Parathyroid adenoma (tissue), 2 donors: ENCODE measurements around the gene FLT1.

ENCODE experiments used
- H2AFZ ChIP-seq: fragments of 300-600 bp; sonication (generic); one replicate; pipeline ENCODE4 v1.7.0; 2017; ENCODE audit warnings: antibody characterized with exemption, mild to moderate bottlenecking
- H3K27ac ChIP-seq: fragments of 300-600 bp; sonication (generic); one replicate; pipeline ENCODE4 v1.7.0; 2017
- H3K27me3 ChIP-seq: fragments of 300-600 bp; sonication (generic); one replicate; pipeline ENCODE4 v1.7.0; 2017; ENCODE audit warnings: low read length; ENCODE audit not compliant: control insufficient read depth, insufficient read depth
- H3K36me3 ChIP-seq: fragments of 300-600 bp; sonication (generic); one replicate; pipeline ENCODE4 v1.7.0; 2017; ENCODE audit warnings: low read length; ENCODE audit not compliant: control insufficient read depth, insufficient read depth
- H3K4me1 ChIP-seq: fragments of 300-600 bp; sonication (generic); one replicate; pipeline ENCODE4 v1.7.0; 2017; ENCODE audit warnings: control low read depth
- H3K4me2 ChIP-seq: fragments of 300-600 bp; sonication (generic); one replicate; pipeline ENCODE4 v1.7.0; 2017; ENCODE audit warnings: low read length
- H3K4me3 ChIP-seq: fragments of 300-600 bp; sonication (generic); one replicate; pipeline ENCODE4 v1.7.0; 2017; ENCODE audit warnings: low read depth, low read length
- H3K79me2 ChIP-seq: fragments of 300-600 bp; sonication (generic); one replicate; pipeline ENCODE4 v1.7.0; 2017; ENCODE audit warnings: control low read depth
- H3K9ac ChIP-seq: fragments of 300-600 bp; sonication (generic); one replicate; pipeline ENCODE4 v1.7.0; 2017; ENCODE audit warnings: mild to moderate bottlenecking
- H3K9me3 ChIP-seq: fragments of 300-600 bp; sonication (generic); one replicate; pipeline ENCODE4 v1.7.0; 2017; ENCODE audit warnings: low read length; ENCODE audit not compliant: control insufficient read depth
- CTCF ChIP-seq: fragments of 300-600 bp; sonication (generic); IDR thresholded peaks from one replicate; pipeline ENCODE4 v1.7.0; 2017; ENCODE audit warnings: antibody characterized with exemption, mild to moderate bottlenecking
- donor health status: primary hyperparathyroidism.

The FLT1 gene

GRCh38 chr13:28451482-28452217 lies 43.3 kb downstream of the FLT1 start:
- Histone ChIP-seq H3K4me2 (no peak overlapping the region), H3K27me3 (no peaks in the 10 kb centered on the region), H2AFZ (no peak overlapping the region), H3K27ac (no peak overlapping the region), H3K9me3 (no peaks in the 10 kb centered on the region), H3K4me1 (peaks cover 5% of the 10 kb centered on the region), H3K9ac (no peak overlapping the region), H3K79me2 (no peaks in the 10 kb centered on the region), H3K36me3 (no peaks in the 10 kb centered on the region), H3K4me3 (no peak overlapping the region)
- TF ChIP-seq CTCF = no peak

GRCh38 chr13:28449826-28450773 lies 44.8 kb downstream of the FLT1 start:
- Histone ChIP-seq H3K4me2 (peak overlapping the region; percentile 32), H3K27me3 (no peaks in the 10 kb centered on the region), H3K4me1 (peaks cover 5% of the 10 kb centered on the region), H3K27ac (no peak overlapping the region), H3K79me2 (no peaks in the 10 kb centered on the region), H2AFZ (peak overlapping the region; percentile 38), H3K4me3 (no peak overlapping the region), H3K36me3 (no peaks in the 10 kb centered on the region), H3K9me3 (no peaks in the 10 kb centered on the region), H3K9ac (no peak overlapping the region)
- TF ChIP-seq CTCF = no peak

- peaks cover 5% of the 10 kb centered on the region for H3K4me1 ChIP-seq
- no peaks in the 10 kb centered on the region for H3K27me3 ChIP-seq
- H3K4me2 ChIP-seq = no peak overlapping the region
- no peaks in the 10 kb centered on the region for H3K9me3 ChIP-seq
- H3K4me3 ChIP-seq = no peak overlapping the region
- H3K27ac ChIP-seq = no peak overlapping the region
- no peak for TF ChIP-seq CTCF
- no peak overlapping the region for H3K9ac ChIP-seq
- H3K36me3 ChIP-seq = no peaks in the 10 kb centered on the region
- H2AFZ ChIP-seq = no peak overlapping the region
- H3K79me2 ChIP-seq = no peaks in the 10 kb centered on the region
Measured at GRCh38 chr13:28448651-28449358, 46.1 kb downstream of the FLT1 start.

GRCh38 chr13:28447989-28448388 lies 46.9 kb downstream of the FLT1 start:
- no peak overlapping the region for H3K4me3 ChIP-seq
- H3K27ac ChIP-seq = no peak overlapping the region
- no peak for TF ChIP-seq CTCF
- no peak overlapping the region for H3K4me2 ChIP-seq
- H3K4me1 ChIP-seq = peaks cover 5% of the 10 kb centered on the region
- no peaks in the 10 kb centered on the region for H3K27me3 ChIP-seq
- H2AFZ ChIP-seq = no peak overlapping the region
- no peak overlapping the region for H3K9ac ChIP-seq
- H3K9me3 ChIP-seq = no peaks in the 10 kb centered on the region
- H3K79me2 ChIP-seq = no peaks in the 10 kb centered on the region
- H3K36me3 ChIP-seq = no peaks in the 10 kb centered on the region
